AG08395 (cell line): ENCODE data around the gene FMO2.

Experiments used
- DNase-seq: peaks from one replicate; pipeline ENCODE4 v3.0.0; 2012; ENCODE audit warnings: mixed read lengths, low spot score

Gene FMO2

GRCh38 chr1:171257607-171258076 lies 72.5 kb downstream of the FMO2 start:
- no peak for DNase-seq

GRCh38 chr1:171258429-171258828 lies 73.3 kb downstream of the FMO2 start:
- no peak for DNase-seq

GRCh38 chr1:171258943-171259342 lies 73.8 kb downstream of the FMO2 start:
- DNase-seq, result no peak
